Pulmonary artery endothelial cell (primary cell): ENCODE results near the gene MEGF10. TPM values are rescaled to one million over a fixed set of nuclear protein-coding genes. Genes with fewer than 3 reads are reported as not detected.

Experiments
- DNase-seq: peaks from one replicate; pipeline ENCODE4 v3.0.0-alpha.2; 2011; ENCODE audit warnings: low read depth, low spot score
- total RNA-seq: library from RNA; depleted of rRNA; stranded (reverse); fragments of >200 nt; gene quantifications from 2 replicates; pipeline ENCODE4 v1.2.3, GENCODE V29; 2014

MEGF10 gene
- total RNA-seq, 1 donor from 2014 or later, result 0.92 TPM

GRCh38 chr5:127324756-127325155, 34.2 kb downstream of the MEGF10 start:
- no peak for DNase-seq

- DNase-seq, result no peak
These were observed 35.8 kb downstream of the MEGF10 start for GRCh38 chr5:127326431-127326830.

- no peak for DNase-seq
These were observed 36.6 kb downstream of the MEGF10 start for GRCh38 chr5:127326976-127327755.

- no peak for DNase-seq
These were observed 39.5 kb downstream of the MEGF10 start for GRCh38 chr5:127330116-127330515.

GRCh38 chr5:127331890-127332649, 41.5 kb downstream of the MEGF10 start:
- no peak for DNase-seq

- DNase-seq, result no peak
These were observed 42.9 kb downstream of the MEGF10 start for GRCh38 chr5:127333483-127333882.

GRCh38 chr5:127335381-127335780, 44.8 kb downstream of the MEGF10 start:
- no peak for DNase-seq

- DNase-seq, result no peak
These were observed 47.3 kb downstream of the MEGF10 start for GRCh38 chr5:127337876-127338275.

GRCh38 chr5:127338501-127338900, 47.9 kb downstream of the MEGF10 start:
- DNase-seq, result no peak

GRCh38 chr5:127340606-127341005, 50.0 kb downstream of the MEGF10 start:
- no peak for DNase-seq

GRCh38 chr5:127342364-127342763, 51.8 kb downstream of the MEGF10 start:
- no peak for DNase-seq

GRCh38 chr5:127343313-127343712, 52.7 kb downstream of the MEGF10 start:
- DNase-seq, result no peak

- no peak for DNase-seq
These were observed 53.3 kb downstream of the MEGF10 start for GRCh38 chr5:127343866-127344265.

GRCh38 chr5:127344931-127345330, 54.3 kb downstream of the MEGF10 start:
- no peak for DNase-seq

GRCh38 chr5:127351418-127351817, 60.8 kb downstream of the MEGF10 start:
- no peak for DNase-seq

GRCh38 chr5:127352068-127352467, 61.5 kb downstream of the MEGF10 start:
- no peak for DNase-seq

- DNase-seq, result no peak
These were observed 62.7 kb downstream of the MEGF10 start for GRCh38 chr5:127353327-127353726.

- DNase-seq, result no peak
These were observed 63.2 kb downstream of the MEGF10 start for GRCh38 chr5:127353796-127354195.

GRCh38 chr5:127355337-127355736, 64.7 kb downstream of the MEGF10 start:
- DNase-seq, result no peak

GRCh38 chr5:127358284-127358683, 67.7 kb downstream of the MEGF10 start:
- no peak for DNase-seq

- no peak for DNase-seq
These were observed 68.1 kb downstream of the MEGF10 start for GRCh38 chr5:127358740-127359139.

GRCh38 chr5:127359502-127359901, 68.9 kb downstream of the MEGF10 start:
- DNase-seq, result no peak

GRCh38 chr5:127363403-127363802, 72.8 kb downstream of the MEGF10 start:
- DNase-seq, result no peak
